CD4-positive, alpha-beta T cell treated with Interleukin-17A for 1 hour (primary cell): ENCODE data around the gene NLGN3.

Experiments
- DNase-seq: peaks from one replicate; pipeline ENCODE4 v3.0.0-alpha.2; 2020

Gene NLGN3

GRCh38 chrX:71216485-71216884 is 71.8 kb downstream of the NLGN3 start:
- no peak for DNase-seq

DNA sequence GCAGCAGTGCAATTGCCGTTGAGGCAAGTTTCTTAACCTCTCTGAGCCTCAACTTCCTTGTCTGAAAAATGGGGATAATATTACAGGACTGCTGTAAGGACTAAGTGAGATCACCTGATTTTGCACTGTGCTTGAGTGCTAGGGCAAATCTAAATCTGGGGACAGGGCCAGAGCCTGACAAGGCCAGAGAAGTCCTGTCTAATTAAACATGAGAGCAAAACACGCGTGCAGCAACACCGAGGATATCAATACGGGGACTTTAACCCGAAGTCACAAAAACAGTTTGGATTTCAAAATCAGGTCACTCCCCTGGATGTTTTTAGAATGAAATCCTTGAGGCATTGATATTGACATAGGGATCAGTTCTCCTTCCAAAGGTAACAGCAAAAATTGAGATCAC is 72.7 kb downstream of the NLGN3 start:
- no peak for DNase-seq
